ENCODE data around the gene CDH11. TPM values are rescaled to one million over a fixed set of nuclear protein-coding genes. Genes with fewer than 3 reads are reported as not detected.

The CDH11 gene
- total and polyA plus RNA-seq, 2 donors (not counting 1 experiment from before 2014, with no cell fraction given), result 220 to 335 TPM

- no peak overlapping the region for H3K9ac ChIP-seq (ENCODE audit: insufficient read depth, low read length)
- no peak overlapping the region for H3K4me3 ChIP-seq (replicated peaks in 1 of 4; ENCODE audit: control extremely low read depth in 1 of 4, insufficient read depth in 1 of 4, low read depth in 3 of 4, low read length in 4 of 4)
- no peak overlapping the region for H3K27ac ChIP-seq (ENCODE audit: insufficient read depth, low read length)
- DNase-seq (ENCODE audit: low read depth in 2 of 2), result no peak
- peaks cover 12% of the 10 kb centered on the region for H3K36me3 ChIP-seq (ENCODE audit: control insufficient read depth, insufficient read depth, low read length)
- H4K20me1 ChIP-seq (ENCODE audit: control insufficient read depth, extremely low read depth, insufficient read depth, low read length), result no peaks in the 10 kb centered on the region
- no peak overlapping the region for H2AFZ ChIP-seq (ENCODE audit: low read length)
- no peaks in the 10 kb centered on the region for H3K9me3 ChIP-seq (ENCODE audit: control insufficient read depth, insufficient read depth, low read depth, low read length)
- no peaks in the 10 kb centered on the region for H3K27me3 ChIP-seq (ENCODE audit: control insufficient read depth, insufficient read depth, low read length)
- no peak for TF ChIP-seq CTCF (conservative IDR thresholded peaks at IDR 0.05 in 1 of 2, IDR thresholded peaks at IDR 0.05 in 1 of 2; ENCODE audit: low read depth in 1 of 2, low read length in 2 of 2)
- no peak for TF ChIP-seq EZH2 (IDR thresholded peaks at IDR 0.05; ENCODE audit: low read length, missing control alignments)
- no peaks in the 10 kb centered on the region for H3K4me1 ChIP-seq (ENCODE audit: control insufficient read depth, extremely low read depth, insufficient read depth, low read length)
- no peak overlapping the region for H3K4me2 ChIP-seq (ENCODE audit: extremely low read depth, insufficient read depth, low read length)
- H3K79me2 ChIP-seq (ENCODE audit: control insufficient read depth, insufficient read depth, low read length), result no peaks in the 10 kb centered on the region
These were observed 121.2 kb downstream of the CDH11 start for GRCh38 chr16:65000654-65001053.

- H4K20me1 ChIP-seq (ENCODE audit: control insufficient read depth, extremely low read depth, insufficient read depth, low read length), result no peaks in the 10 kb centered on the region
- no peak overlapping the region for H3K9ac ChIP-seq (ENCODE audit: insufficient read depth, low read length)
- H3K27ac ChIP-seq (ENCODE audit: insufficient read depth, low read length), result no peak overlapping the region
- DNase-seq (ENCODE audit: low read depth in 2 of 2), result no peak
- H3K4me3 ChIP-seq (replicated peaks in 1 of 4; ENCODE audit: control extremely low read depth in 1 of 4, insufficient read depth in 1 of 4, low read depth in 3 of 4, low read length in 4 of 4), result no peak overlapping the region
- no peaks in the 10 kb centered on the region for H3K79me2 ChIP-seq (ENCODE audit: control insufficient read depth, insufficient read depth, low read length)
- no peaks in the 10 kb centered on the region for H3K27me3 ChIP-seq (ENCODE audit: control insufficient read depth, insufficient read depth, low read length)
- TF ChIP-seq CTCF (conservative IDR thresholded peaks at IDR 0.05 in 1 of 2, IDR thresholded peaks at IDR 0.05 in 1 of 2; ENCODE audit: low read depth in 1 of 2, low read length in 2 of 2) (no peak), EZH2 (IDR thresholded peaks at IDR 0.05; ENCODE audit: low read length, missing control alignments) (no peak)
- no peak overlapping the region for H3K4me2 ChIP-seq (ENCODE audit: extremely low read depth, insufficient read depth, low read length)
- no peaks in the 10 kb centered on the region for H3K4me1 ChIP-seq (ENCODE audit: control insufficient read depth, extremely low read depth, insufficient read depth, low read length)
- no peaks in the 10 kb centered on the region for H3K9me3 ChIP-seq (ENCODE audit: control insufficient read depth, insufficient read depth, low read depth, low read length)
- peaks cover 13% of the 10 kb centered on the region for H3K36me3 ChIP-seq (ENCODE audit: control insufficient read depth, insufficient read depth, low read length)
- H2AFZ ChIP-seq (ENCODE audit: low read length), result no peak overlapping the region
These were observed 124.1 kb downstream of the CDH11 start for GRCh38 chr16:64997751-64998150.

GRCh38 chr16:64997121-64997520 is 124.7 kb downstream of the CDH11 start:
- TF ChIP-seq CTCF (conservative IDR thresholded peaks at IDR 0.05 in 1 of 2, IDR thresholded peaks at IDR 0.05 in 1 of 2; ENCODE audit: low read depth in 1 of 2, low read length in 2 of 2) (no peak), EZH2 (IDR thresholded peaks at IDR 0.05; ENCODE audit: low read length, missing control alignments) (no peak)
- no peak overlapping the region for H2AFZ ChIP-seq (ENCODE audit: low read length)
- no peaks in the 10 kb centered on the region for H3K79me2 ChIP-seq (ENCODE audit: control insufficient read depth, insufficient read depth, low read length)
- H3K27me3 ChIP-seq (ENCODE audit: control insufficient read depth, insufficient read depth, low read length), result no peaks in the 10 kb centered on the region
- H3K27ac ChIP-seq (ENCODE audit: insufficient read depth, low read length), result no peak overlapping the region
- H3K9ac ChIP-seq (ENCODE audit: insufficient read depth, low read length), result no peak overlapping the region
- H3K9me3 ChIP-seq (ENCODE audit: control insufficient read depth, insufficient read depth, low read depth, low read length), result no peaks in the 10 kb centered on the region
- peaks cover 15% of the 10 kb centered on the region for H3K36me3 ChIP-seq (ENCODE audit: control insufficient read depth, insufficient read depth, low read length)
- no peak for DNase-seq (ENCODE audit: low read depth in 2 of 2)
- no peaks in the 10 kb centered on the region for H4K20me1 ChIP-seq (ENCODE audit: control insufficient read depth, extremely low read depth, insufficient read depth, low read length)
- no peak overlapping the region for H3K4me3 ChIP-seq (replicated peaks in 1 of 4; ENCODE audit: control extremely low read depth in 1 of 4, insufficient read depth in 1 of 4, low read depth in 3 of 4, low read length in 4 of 4)
- no peak overlapping the region for H3K4me2 ChIP-seq (ENCODE audit: extremely low read depth, insufficient read depth, low read length)
- H3K4me1 ChIP-seq (ENCODE audit: control insufficient read depth, extremely low read depth, insufficient read depth, low read length), result no peaks in the 10 kb centered on the region
